Effector memory CD4-positive, alpha-beta T cell (primary cell): ENCODE results near the gene APP.

Experiments used
- DNase-seq, 3 donors: peaks; one replicate each; pipeline ENCODE4 v3.0.0-alpha.2; 2020
- H3K27ac ChIP-seq: 2 replicates; pipeline ENCODE4 v1.7.0; 2013; ENCODE audit warnings: mild to moderate bottlenecking, low read length, moderate library complexity; ENCODE audit not compliant: insufficient read depth, poor library complexity, severe bottlenecking
- H3K27me3 ChIP-seq: replicated peaks from 2 replicates; pipeline ENCODE4 v1.7.0; 2013; ENCODE audit warnings: mild to moderate bottlenecking, low read length; ENCODE audit not compliant: insufficient read depth, control insufficient read depth, poor library complexity, severe bottlenecking
- H3K36me3 ChIP-seq: 2 replicates; pipeline ENCODE4 v1.7.0; 2013; ENCODE audit warnings: mild to moderate bottlenecking, low read length, moderate library complexity; ENCODE audit not compliant: control insufficient read depth, insufficient read depth
- H3K4me1 ChIP-seq: 2 replicates; pipeline ENCODE4 v1.7.0; 2013; ENCODE audit warnings: low read length, mild to moderate bottlenecking; ENCODE audit not compliant: control insufficient read depth, insufficient read depth, poor library complexity, severe bottlenecking
- H3K4me3 ChIP-seq: 2 replicates; pipeline ENCODE4 v1.7.0; 2013; ENCODE audit warnings: low read length, low read depth, mild to moderate bottlenecking; ENCODE audit not compliant: insufficient read depth, poor library complexity, severe bottlenecking
- H3K9me3 ChIP-seq: 2 replicates; pipeline ENCODE4 v1.7.0; 2013; ENCODE audit warnings: mild to moderate bottlenecking, low read length, moderate library complexity; ENCODE audit not compliant: control insufficient read depth

The APP gene

GRCh38 chr21:25908495-25908894 lies 262.1 kb downstream of the APP start:
- Histone ChIP-seq H3K9me3 (no peaks in the 10 kb centered on the region), H3K27me3 (no peaks in the 10 kb centered on the region), H3K27ac (no peak overlapping the region), H3K36me3 (no peaks in the 10 kb centered on the region), H3K4me1 (no peaks in the 10 kb centered on the region), H3K4me3 (no peak overlapping the region)
- DNase-seq, result no peak

DNA sequence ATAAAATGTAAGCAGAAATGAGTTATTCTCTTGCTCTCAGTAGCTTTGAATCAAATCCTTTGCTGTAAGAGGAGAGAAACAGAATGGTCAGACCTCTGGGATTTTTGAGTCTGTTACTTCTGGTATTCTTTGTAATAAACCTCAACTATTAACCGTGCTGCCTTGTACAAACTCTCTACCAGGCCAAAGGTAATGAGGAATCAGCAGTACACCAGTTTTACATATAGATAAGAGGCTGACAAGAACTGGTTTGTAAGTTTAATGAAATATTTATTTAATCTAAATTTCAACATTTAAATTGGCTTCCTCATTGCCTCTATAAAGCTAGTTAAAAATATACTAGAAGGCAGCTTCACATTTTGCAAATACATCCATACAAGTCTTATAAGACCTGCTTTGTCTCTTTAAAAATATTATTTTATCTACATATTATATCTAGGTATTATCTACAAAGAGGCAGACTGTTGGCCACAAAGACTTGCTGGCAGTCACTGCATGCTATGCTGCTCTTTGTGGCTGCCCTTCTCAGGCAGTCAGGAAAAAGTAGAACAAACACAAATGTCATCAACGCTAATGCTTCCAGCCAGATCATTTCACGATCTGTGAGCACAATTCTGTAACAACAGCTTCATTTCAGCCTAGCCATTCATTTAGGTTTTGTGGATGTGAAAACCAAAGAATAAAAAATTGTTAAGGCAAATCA lies 262.8 kb downstream of the APP start:
- Histone ChIP-seq H3K27ac (no peak overlapping the region), H3K27me3 (no peaks in the 10 kb centered on the region), H3K4me3 (no peak overlapping the region), H3K9me3 (no peaks in the 10 kb centered on the region), H3K4me1 (no peaks in the 10 kb centered on the region), H3K36me3 (no peaks in the 10 kb centered on the region)
- DNase-seq, result no peak

DNA sequence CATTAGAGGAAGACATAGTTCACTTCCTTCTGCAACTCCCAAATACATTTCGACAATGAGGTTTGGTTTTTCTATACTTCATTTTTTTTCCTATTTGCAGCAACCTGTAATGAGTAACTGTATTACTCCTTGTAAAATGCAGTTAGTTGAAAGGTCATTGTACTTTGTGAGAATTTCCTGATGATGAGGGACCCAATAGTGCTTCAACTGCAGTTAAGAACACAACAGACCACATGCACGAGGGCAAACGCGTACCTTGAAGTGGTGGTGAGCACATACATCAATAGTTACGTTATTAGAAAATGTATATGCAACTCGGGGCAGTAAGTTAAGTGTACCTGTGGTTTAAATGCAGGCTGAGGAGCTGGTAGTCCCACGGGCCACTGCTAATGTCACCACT lies 264.0 kb downstream of the APP start:
- no peak overlapping the region for H3K4me3 ChIP-seq
- no peaks in the 10 kb centered on the region for H3K9me3 ChIP-seq
- H3K27me3 ChIP-seq, result no peaks in the 10 kb centered on the region

GRCh38 chr21:25905126-25905525 lies 265.4 kb downstream of the APP start:
- Histone ChIP-seq H3K4me1 (no peaks in the 10 kb centered on the region), H3K4me3 (no peak overlapping the region), H3K27me3 (no peaks in the 10 kb centered on the region), H3K36me3 (no peaks in the 10 kb centered on the region), H3K27ac (no peak overlapping the region), H3K9me3 (no peaks in the 10 kb centered on the region)
- no peak for DNase-seq

More for the DNA sequence above, 264.0 kb downstream of the APP start:
- no peak for DNase-seq
- H3K36me3 ChIP-seq, result no peaks in the 10 kb centered on the region
- no peaks in the 10 kb centered on the region for H3K4me1 ChIP-seq
- H3K27ac ChIP-seq, result no peak overlapping the region

GRCh38 chr21:25904044-25904695 lies 266.4 kb downstream of the APP start:
- no peak for DNase-seq
- Histone ChIP-seq H3K9me3 (no peaks in the 10 kb centered on the region), H3K27ac (no peak overlapping the region), H3K4me3 (no peak overlapping the region), H3K4me1 (no peaks in the 10 kb centered on the region), H3K27me3 (no peaks in the 10 kb centered on the region), H3K36me3 (no peaks in the 10 kb centered on the region)

GRCh38 chr21:25903607-25904006 lies 267.0 kb downstream of the APP start:
- Histone ChIP-seq H3K9me3 (no peaks in the 10 kb centered on the region), H3K4me1 (no peaks in the 10 kb centered on the region), H3K27me3 (no peaks in the 10 kb centered on the region), H3K36me3 (no peaks in the 10 kb centered on the region), H3K27ac (no peak overlapping the region), H3K4me3 (no peak overlapping the region)
- DNase-seq, result no peak

- H3K27ac ChIP-seq, result no peak overlapping the region
- no peak for DNase-seq
- H3K27me3 ChIP-seq, result no peaks in the 10 kb centered on the region
- no peak overlapping the region for H3K4me3 ChIP-seq
- no peaks in the 10 kb centered on the region for H3K4me1 ChIP-seq
- no peaks in the 10 kb centered on the region for H3K36me3 ChIP-seq
- H3K9me3 ChIP-seq, result no peaks in the 10 kb centered on the region
Measured at GRCh38 chr21:25901330-25901979, 269.1 kb downstream of the APP start.

DNA sequence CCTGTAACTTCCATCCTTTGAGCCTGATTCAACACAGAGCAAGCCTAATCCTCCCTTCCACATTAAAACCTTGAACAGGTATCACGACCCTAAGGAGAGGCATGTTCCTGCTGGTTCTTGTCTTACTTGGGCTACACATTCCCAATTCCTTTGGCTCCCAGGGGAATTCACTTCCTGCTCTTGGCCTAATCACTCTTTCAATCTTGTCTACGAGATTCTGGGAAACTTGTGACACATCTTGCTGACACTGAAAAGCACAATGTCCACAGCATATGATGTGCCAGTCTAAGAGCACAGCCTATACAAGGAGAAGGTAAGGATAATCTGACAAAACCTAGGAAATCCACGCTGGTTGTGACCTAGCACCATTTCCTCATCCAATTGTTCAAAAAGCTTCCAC lies 271.9 kb downstream of the APP start:
- no peak for DNase-seq
- Histone ChIP-seq H3K36me3 (no peaks in the 10 kb centered on the region), H3K9me3 (no peaks in the 10 kb centered on the region), H3K4me3 (no peak overlapping the region), H3K27ac (no peak overlapping the region), H3K4me1 (no peaks in the 10 kb centered on the region), H3K27me3 (no peaks in the 10 kb centered on the region)

DNA sequence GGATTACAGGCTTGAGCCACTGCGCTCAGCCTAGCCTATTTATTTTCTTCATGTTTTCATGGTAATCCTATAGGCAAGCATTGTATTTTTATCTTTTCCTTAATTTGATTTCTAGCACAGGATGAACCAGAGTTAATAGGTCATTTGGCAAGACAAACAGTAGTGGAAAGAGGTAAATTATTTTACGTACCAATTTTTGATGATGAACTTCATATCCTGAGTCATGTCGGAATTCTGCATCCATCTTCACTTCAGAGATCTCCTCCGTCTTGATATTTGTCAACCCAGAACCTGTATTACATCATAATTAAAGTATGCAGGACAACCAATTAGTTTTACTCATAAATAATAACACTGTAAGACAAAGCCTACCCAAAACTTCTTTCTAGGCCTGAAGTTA lies 273.2 kb downstream of the APP start:
- Histone ChIP-seq H3K9me3 (no peaks in the 10 kb centered on the region), H3K4me1 (no peaks in the 10 kb centered on the region), H3K27me3 (no peaks in the 10 kb centered on the region), H3K4me3 (no peak overlapping the region), H3K27ac (no peak overlapping the region), H3K36me3 (no peaks in the 10 kb centered on the region)
- DNase-seq, result no peak

GRCh38 chr21:25896501-25897056 lies 274.0 kb downstream of the APP start:
- Histone ChIP-seq H3K4me1 (no peaks in the 10 kb centered on the region), H3K36me3 (peaks cover 1% of the 10 kb centered on the region), H3K27ac (no peak overlapping the region), H3K9me3 (no peaks in the 10 kb centered on the region), H3K4me3 (no peak overlapping the region), H3K27me3 (no peaks in the 10 kb centered on the region)
- no peak for DNase-seq
